ENCODE results near the gene MDM2.

GRCh38 chr12:68768431-68768939 is 39.5 kb upstream of the MDM2 start:
- TF ChIP-seq YY1 (IDR thresholded peaks at IDR 0.05; ENCODE audit: low read depth, low read length): no peak
- TF ChIP-seq KAT2A (conservative IDR thresholded peaks at IDR 0.05; ENCODE audit: control insufficient read depth, low read depth, low read length): no peak
- no peak for TF ChIP-seq CEBPB (IDR thresholded peaks at IDR 0.05; ENCODE audit: borderline replicate concordance in 1 of 2, low read depth in 2 of 2, low read length in 2 of 2)
- TF ChIP-seq RCOR1 (conservative IDR thresholded peaks at IDR 0.05; ENCODE audit: low read depth, low read length): no peak

All from GM12878 (cell line).